GM21390 (cell line): ENCODE measurements around the gene TIGD3.
"Not testable (repeated sequence)": the region's sequence is repeated elsewhere in the genome, so short reads cannot be mapped to it uniquely, and the experiment has no call there.

Experiments
- ATAC-seq: cut with Tn5 transposase; IDR thresholded peaks from one replicate; pipeline ENCODE4 v1.9.1; 2021; ENCODE audit not compliant: unreplicated experiment

Gene TIGD3

DNA sequence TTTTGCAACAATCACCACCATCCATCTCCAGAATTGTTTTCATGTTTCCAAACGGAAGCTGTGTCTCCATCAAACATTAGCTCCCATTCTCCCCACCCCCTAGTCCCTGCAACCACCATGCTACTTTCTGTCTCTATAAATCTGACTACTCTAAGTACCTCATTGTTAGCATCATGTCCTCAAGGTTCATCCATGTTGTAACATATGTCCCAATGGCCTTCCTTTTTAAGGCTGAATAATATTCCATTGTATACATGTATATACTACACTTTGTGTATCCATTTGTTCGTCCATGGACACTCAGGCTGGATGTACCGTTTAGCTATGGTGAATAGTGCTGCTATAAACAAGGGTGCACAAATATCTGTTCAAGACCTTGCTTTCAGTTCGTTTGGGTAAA, 29.1 kb upstream of the TIGD3 start:
- ATAC-seq = no peak

DNA sequence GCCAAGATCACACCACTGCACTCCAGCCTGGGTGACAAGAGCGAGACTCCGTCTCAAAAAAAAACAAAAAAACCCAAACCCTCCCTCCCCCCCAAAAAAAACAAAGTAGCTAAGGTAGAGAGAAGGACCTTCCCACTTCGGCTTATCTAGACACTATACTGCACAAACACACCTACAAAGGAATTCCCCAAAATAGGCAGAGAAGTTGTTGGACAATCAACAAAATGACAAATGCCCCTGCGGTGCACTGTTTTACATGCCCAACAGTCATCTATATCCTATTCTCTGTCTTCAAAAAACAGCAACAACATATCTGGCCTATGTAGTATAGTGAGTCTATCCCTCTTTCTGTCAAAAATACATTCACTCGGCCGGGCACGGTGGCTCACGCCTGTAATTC, 27.5 kb upstream of the TIGD3 start:
- no peak for ATAC-seq

DNA sequence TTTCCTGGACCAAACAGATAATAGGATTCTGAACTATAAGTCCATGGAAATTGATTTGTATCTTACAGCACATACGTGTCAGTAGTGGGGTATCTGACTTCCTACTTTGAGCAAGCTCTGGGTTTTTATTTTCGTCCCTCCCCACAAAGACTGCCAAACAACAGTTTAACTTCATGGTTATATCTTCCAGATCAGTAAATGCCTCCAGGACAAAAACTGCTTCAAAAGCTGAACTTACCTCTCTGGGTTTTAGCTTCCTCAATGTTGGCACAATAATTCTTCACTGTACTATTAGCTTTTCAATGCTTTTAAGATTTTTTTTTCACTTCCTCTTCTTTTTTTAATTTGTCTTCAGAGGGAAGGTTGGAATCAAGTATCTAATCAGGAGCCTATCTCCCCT, 25.1 kb upstream of the TIGD3 start:
- no peak for ATAC-seq

DNA sequence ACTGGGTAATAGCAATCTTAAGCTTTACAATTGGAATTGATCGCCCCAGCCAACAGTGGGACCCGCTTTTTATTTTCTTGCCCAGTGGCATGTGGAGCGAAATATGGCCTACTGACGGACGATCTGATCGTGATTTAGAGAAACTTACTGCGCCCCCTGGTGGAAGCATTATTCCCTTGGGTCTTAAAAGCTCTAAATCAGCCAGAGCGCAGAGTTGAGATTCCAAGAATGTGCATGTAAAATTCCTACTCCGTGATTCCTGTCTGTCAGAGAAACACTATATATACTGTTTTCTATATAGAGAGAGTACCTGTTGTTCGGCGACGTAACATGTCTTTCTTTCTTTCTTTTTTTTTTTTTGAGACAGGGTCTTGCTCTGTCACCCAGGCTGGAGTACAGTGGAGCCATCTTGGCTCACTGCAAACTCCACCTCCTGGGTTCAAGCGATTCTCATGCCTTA, 24.6 kb upstream of the TIGD3 start:
- no peak for ATAC-seq

DNA sequence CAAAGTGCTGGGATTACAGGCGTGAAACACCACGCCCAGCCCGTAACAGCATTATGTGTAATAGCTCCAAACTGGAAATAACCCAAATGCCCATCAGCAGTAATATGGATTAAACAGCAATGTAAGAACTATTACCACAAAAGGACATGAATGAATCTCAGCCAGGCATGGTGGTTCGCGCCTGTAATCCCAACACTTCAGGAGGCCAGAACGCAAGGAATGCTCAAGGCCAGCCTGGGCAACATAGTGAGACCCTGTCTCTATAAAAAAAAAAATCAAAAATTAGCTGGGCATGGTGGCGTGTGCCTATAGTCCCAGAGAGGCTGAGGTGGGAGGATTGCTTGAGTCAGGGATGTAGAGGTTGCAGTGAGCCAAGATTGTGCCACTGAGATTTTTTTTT, 24.0 kb upstream of the TIGD3 start:
- no peak for ATAC-seq

DNA sequence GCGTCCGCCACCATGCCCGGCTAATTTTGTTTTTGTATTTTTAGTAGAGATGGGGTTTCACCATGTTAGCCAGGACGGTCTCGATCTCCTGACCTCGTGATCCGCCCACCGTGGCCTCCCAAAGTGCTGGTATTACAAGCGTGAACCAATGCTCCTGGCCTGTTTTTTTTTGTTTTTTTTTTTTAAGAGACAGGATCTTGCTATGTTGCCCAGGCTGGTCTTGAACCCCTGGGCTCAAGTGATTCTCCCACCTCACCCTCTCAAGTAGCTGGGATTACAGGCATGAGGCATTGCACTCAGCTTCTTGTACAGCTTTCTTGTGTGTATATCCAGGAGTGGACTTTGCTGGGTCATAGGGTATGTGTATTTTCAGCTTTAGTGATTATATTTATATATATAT, 22.0 kb upstream of the TIGD3 start:
- ATAC-seq = not testable (repeated sequence)

DNA sequence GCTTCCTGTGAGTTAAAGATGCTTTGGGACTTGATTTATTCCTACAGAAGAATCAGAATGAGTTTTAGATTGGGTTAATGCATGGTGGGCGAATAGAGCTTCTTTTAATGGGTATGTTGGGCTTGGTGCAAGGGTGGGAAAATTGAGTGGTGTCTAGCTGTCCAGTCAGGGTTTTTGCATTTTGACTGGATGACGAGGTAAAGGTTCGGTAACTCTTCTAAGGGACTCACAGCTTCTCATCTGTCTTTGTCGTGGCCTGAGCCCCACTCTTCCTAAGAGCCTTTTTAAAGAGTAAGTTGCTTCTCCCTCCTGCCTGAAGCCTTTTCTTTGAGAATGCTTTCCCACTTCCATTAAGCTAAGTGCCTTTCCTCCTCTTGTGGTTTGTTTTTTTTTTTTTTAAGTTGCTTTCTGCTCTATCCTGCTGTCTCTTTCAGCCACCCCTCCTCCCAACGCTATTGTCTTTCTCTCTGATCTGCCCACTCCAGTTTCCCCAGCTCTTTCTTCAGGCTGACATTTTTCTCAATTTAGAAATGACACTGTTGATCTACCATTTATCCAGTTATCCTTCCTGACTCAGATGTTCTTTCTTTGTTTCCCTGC, 19.8 kb upstream of the TIGD3 start:
- no peak for ATAC-seq

DNA sequence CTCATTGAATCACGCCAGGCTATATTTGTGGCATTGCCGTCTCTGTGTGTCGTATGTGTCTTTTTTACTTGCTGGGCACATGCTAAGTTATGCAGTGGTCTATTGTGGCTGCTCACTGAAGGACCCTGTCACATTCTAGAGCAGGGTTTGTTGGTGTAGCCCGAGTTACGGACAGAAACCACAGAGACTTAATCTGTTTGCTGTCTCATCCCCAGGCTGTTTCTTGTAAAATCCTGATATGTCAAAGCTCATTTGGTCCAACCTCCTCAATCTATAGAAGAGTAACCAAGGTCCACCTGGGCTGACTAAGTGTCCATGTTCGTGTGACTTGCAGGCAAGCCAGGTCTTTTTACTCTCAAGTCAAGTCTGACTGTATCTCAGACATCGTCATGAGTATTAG, 15.9 kb upstream of the TIGD3 start:
- ATAC-seq = no peak

DNA sequence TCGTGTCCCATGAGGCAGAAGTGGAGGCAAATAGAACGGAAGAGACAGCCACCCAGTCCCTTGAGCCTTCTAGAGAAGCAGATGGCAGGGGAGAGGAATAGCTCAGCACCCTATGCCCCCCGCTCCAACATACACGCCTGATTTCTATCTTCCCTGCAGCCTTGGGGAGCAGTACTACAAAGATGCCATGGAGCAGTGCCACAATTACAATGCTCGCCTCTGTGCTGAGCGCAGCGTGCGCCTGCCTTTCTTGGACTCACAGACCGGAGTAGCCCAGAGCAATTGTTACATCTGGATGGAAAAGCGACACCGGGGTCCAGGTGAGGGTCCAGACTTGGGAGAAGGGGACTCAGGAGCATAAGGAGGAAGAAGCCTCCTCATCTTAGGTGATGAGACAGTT, 14.3 kb upstream of the TIGD3 start:
- no peak for ATAC-seq

DNA sequence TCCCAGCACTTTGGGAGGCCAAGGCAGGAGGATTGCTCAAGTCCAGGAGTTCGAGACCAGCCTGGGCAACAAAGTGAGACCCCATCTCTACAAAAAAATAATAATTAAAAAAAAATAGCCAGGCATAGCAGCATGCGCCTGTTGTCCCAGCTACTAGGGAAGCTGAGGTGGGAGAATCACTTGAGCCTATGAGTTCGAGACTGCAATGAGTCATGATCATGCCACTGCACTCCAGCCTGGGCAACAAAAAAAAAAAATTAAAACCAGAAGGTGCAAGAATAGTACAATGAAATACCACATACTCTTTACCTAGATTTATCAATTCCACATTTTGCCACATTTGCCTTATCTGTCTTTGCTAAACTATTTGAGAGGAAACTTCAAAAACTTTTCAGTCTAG, 12.7 kb upstream of the TIGD3 start:
- ATAC-seq = no peak

DNA sequence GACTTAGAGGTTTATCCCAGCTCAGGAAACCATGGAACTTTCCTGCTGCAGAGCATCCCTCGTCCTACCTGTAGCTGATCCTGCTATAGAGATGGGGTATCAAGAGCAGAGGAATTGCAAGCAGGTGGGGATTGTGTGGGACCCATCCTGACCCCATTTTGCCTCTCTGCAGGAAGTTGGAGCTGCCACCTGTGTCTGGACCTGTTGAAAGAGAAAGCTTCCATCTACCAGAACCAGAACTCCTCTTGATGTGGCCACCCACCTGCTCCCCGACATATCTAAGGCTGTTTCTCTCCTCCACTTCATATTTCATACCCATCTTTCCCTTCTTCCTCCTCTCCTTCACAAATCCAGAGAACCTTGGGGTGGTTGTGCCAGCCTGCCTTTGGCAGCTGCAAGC, 3.0 kb upstream of the TIGD3 start:
- ATAC-seq = no peak

DNA sequence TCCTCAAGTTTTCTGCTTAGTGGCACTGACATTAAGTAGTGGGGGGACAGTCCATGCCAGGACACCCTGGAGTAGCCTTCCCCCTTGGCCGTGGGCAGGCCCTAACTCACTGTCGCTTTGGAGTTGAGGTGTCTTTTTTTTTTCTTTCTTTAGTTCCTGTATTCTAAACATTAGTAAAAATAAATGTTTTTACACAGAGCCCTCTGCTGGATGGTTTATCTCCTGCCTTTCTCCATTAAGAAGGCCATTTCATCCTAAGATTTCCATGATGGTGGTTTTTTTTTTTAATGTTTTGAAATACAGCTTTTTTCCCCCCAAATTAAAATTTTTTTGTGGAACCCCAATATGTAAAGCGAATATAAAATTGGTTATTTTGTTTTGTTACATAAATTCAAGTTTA, 1.8 kb upstream of the TIGD3 start:
- ATAC-seq = no peak

DNA sequence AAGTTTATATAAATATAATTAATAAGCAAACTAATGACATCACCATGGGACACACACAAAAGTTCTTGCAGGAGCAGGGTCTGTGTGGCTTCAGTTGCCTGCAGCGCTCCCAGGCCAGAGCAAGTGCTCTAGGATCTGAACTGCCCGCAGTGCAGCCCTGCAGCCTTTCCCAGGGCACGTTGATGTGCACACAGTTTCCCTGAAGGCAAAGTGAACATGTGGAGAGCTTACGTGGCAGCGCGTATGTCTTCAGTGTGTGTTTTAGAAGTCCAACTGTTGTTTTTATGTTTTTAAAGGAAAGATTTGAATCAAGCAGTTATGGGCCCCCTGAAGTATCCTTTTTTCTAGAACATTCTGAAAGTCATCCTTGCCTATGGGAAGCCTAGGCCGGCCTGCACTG, 1.2 kb upstream of the TIGD3 start:
- ATAC-seq = no peak

DNA sequence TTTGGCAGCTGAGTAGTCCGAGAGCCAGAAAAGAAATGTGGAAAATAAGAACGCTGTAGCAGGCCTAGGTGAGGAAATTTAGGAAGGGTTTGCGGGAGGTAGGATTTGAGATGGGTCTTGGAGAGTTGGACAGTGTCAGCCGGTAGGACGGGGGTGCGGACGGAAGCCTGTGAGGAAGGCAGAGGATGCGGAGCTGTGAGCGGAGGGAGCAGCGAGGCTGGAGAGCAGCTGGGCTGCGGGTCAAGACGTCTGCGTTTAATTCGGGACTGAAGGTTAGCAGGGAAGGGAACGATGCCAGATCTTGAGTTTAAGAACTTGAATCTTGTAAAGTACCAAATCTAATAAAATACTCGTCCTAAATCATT, 669 bp upstream of the TIGD3 start:
- ATAC-seq = no peak

DNA sequence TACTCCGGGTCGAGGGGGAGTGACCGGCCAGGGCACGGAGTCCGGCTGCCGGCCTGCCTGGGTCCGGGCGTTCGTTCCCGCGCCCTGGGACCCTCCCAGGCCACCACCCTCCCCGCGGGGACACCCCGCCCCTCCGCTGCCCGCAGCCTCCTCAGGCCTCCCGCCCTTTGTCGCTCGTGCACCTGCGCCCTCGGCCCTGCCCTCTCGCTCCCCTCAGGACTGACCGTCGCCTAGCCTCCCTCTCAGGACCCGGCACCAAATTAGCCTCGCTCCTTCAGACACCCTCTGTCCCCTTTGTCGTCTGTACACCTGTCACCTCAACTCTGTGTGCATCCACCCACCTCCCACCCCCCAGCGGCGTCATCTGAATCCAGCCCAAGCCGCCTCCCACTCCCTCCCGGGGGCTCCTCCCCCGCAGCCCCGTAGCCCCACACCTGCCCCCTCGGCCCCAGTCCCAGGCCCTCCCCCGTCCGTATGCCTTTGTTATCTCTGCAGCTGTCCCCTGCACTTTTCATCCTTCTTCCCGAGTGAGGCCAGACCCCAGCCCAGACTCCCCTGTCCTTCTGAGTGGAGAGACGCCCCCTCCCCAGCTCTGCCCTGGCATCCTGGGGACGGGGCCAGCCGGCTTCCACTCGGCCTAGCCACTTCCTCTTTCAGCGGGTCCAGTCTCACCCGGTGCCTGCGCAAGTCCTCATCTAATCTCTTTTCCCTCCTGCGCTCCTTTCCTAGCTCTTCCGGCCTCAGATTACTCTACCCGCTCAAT, 643 bp downstream of the TIGD3 start:
- ATAC-seq = peak; percentile 34

DNA sequence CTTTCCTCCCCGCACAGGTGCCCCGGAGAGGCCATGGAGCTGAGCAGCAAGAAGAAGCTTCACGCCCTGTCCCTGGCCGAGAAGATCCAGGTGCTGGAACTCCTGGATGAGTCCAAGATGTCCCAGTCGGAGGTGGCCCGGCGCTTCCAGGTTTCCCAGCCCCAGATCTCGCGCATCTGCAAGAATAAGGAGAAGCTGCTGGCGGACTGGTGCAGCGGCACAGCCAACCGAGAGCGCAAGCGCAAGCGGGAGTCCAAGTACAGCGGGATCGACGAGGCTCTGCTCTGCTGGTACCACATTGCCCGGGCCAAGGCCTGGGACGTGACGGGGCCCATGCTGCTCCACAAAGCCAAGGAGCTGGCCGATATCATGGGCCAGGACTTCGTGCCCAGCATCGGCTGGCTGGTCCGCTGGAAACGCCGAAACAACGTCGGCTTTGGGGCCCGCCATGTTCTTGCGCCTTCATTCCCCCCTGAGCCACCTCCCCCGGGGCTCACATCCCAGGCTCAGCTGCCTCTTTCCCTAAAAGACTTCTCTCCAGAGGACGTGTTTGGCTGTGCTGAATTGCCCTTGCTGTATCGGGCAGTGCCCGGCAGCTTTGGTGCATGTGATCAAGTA, 1.3 kb downstream of the TIGD3 start:
- ATAC-seq = no peak

DNA sequence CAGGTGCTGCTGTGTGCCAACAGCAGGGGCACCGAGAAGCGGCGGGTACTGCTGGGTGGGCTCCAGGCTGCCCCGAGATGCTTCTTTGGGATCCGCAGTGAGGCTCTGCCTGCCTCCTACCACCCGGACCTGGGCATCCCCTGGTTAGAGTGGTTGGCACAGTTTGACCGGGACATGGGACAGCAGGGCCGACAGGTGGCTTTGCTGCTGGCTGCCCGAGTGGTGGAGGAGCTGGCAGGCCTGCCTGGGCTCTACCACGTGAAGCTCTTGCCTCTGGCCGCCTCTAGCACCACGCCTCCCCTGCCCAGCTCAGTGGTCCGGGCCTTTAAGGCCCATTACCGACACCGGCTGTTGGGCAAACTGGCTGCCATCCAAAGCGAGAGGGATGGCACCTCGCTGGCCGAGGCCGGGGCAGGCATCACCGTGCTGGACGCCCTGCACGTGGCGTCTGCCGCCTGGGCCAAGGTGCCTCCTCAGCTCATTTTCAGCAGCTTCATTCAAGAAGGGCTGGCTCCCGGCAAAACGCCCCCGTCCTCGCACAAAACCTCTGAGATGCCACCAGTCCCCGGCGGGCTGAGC, 1.9 kb downstream of the TIGD3 start:
- no peak for ATAC-seq

DNA sequence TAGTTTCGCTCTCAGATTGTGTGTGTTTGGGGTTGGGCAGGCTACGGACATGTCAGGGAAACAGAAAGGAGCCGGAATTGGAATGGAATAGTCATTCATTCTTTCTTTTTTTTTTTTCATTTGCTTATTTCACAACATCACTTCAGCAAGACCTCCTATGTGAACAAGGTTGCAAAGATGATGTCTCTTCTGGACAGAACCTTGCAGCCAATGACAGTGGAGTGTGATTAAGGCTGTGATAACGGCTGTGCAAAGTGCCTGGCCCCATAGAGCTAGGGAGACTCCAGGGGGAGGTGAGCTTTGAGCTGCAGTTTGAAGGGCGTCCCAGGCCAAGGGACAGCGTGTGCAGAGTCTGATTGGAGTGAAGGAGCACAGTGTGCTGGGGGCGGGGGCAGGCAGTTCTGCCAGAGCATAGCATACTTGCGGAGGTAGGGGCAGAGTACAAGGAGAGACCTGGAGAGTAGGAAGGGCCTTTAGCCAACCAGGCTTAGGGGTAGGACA, 3.4 kb downstream of the TIGD3 start:
- ATAC-seq = no peak

DNA sequence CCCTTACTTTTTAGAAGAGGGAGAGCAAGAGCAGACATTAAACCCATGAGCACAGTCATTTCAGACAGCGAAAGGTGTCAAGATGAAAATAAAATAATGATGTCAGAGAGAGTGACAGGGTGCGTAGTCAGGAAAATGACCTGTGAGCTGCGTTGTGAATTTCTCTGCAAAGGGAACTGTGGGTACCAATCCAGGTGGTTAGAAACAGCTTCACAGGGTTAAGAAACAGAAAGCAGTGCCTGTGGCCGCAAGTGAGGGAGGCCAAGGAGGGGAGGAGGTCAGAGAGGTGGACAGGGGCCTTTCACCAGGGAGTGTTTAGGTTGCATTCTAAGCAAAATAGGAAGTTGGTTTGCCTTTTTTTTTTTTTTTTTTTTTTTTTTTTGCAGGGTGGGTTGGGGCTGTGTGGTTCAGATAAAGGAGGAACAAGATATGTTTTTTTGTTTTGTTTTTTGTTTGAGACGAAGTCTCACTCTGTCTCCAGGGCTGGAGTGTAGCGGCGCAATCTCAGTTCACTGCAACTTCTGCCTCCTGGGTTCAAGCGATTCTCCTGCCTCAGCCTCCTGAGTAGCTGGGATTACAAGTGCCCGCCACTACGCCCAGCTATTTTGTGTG, 7.9 kb downstream of the TIGD3 start:
- no peak for ATAC-seq

DNA sequence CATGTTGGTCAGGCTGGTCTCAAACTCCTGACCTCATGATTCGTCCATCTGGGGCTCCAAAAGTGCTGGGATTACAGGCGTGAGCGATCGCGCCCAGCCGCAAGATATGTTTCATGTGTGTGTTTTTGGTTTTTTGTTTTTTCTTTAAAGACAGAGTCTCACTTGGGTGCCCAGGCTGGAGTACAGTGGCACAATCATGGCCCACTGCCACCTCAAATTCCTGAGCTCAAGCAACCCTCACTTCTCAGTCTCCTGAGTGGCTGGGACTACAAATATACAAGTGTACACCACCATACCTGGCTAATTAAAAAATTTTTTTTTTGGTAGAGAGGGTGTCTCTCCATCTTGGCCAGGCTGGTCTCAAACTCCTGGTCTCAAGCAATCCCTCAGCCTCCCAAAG, 8.4 kb downstream of the TIGD3 start:
- ATAC-seq = no peak

DNA sequence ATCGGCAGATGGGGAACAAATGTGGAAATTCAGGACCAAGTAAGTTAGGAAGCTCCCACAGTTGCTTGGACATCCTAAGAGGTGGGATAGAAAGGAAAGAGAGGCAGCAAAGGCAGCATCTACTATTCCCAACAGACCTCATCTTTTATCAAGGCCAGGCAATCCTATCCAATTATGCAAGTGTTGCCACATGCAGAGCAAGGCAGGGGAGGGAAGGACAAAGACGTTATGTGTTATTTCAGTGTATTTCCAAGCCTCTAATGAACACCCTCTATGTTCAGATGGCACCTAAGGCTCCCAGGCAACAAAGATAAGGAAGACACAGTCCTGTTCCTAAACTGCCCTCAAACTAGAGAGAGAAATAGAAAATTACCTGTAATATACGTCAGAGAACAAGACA, 9.2 kb downstream of the TIGD3 start:
- no peak for ATAC-seq

DNA sequence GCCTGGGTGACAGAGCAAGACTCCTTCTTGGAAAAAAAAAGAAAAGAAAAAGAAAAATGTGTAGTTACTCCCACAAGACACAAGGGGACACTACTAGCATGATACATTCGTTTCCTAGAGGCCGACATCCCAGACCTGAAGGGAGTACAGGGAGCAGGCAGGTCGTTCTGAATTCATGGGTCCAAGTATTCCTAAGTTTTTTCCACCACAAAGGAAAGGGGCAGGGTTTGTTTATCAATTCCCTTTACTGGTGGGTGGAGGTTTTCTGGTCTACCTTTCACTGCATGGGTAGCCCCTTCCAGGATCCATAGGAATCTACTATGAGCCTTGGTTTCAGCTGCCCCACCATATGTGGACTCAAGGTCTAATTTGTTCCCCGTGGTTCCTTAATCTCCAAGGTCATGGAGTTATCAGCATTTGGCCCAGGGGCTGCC, 11.8 kb downstream of the TIGD3 start:
- ATAC-seq = no peak
